Heart left ventricle (tissue), 13 donors: Measurements from ENCODE around the gene THSD4.

Source experiments
- CTCF ChIP-seq, 12 donors: fragments of 200-600 bp; sonication (generic) in 4 of 12; IDR thresholded peaks; one replicate each; pipeline versions ENCODE4 v1.5.0 to v1.8.0; 2018 to 2022; ENCODE audit warnings: antibody characterized with exemption in 12 of 12, mild to moderate bottlenecking in 5 of 12
- POLR2A ChIP-seq, 2 donors: fragments of 450-650 bp; IDR thresholded peaks; one replicate each; pipeline ENCODE4 v1.6.1; 2017; ENCODE audit warnings: antibody characterized with exemption in 2 of 2, mild to moderate bottlenecking in 2 of 2, moderate library complexity in 2 of 2
- donor health status: ischemic (EF 13 %, LVEDD 7.1; RV severe dilation, severe dysfunction).
- donor health status: DM: no; HTN: yes; CAD: no.
- donor health status: DM: no; HTN: no; CAD: no.
- donor health status: ischemic (EF 25% LVEDD 6.9; RV normal size, moderate dysfunction).
- donor health status: ischemic (EF 25% LVEDD 5.7; RV mildly dilated, moderate dysfunction).
- donor health status: ischemic (EF 35%, LVEDD 5.7; RV mildly dilated, moderate dysfunction).
- donor health status: nonischemic (EF 11% LVEDD 7.7; RV severe dilation, severe dysfunction).
- donor health status: DM: yes; HTN: yes; CAD: no.
- donor health status: PGD.
- donor health status: ischemic (EF 29% LVEDD 5.4; RV normal size, mild dysfunction).
- donor health status: nonischemic (EF 23%, LVEDD 6.1; RV moderate dilation, normal function).

- TF ChIP-seq CTCF (IDR thresholded peaks at IDR 0.05), result no peak
- no peak for TF ChIP-seq POLR2A (IDR thresholded peaks at IDR 0.05)
These were observed 391.7 kb downstream of the THSD4 start for GRCh38 chr15:71506946-71507345.
